ENCODE data around the gene TRIO.

The TRIO gene

GRCh38 chr5:14402424-14402823, 259.3 kb downstream of the TRIO start:
- DNase-seq, result no peak

- no peak for DNase-seq
Observed at GRCh38 chr5:14404780-14405179, 261.6 kb downstream of the TRIO start.

DNA sequence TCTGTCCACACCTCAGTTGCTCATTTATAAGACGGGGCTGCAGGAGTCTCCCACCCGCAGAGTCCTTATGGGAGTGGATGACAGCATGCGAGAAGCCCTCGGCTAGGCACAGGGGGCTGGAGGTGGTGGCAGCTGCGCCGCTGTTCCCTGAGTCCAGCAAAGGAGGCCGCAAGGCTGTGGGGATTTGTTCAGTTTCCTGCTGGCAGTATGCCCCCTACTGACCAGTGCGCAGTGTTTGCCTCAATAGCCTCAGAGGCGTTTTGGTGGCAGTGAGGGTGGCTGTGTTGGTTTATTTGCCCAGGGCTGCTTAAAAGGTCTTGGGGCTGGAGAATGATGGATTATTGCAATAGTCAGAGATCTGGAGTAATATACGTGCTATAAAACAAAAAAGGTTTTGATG, 262.1 kb downstream of the TRIO start:
- no peak for DNase-seq

DNA sequence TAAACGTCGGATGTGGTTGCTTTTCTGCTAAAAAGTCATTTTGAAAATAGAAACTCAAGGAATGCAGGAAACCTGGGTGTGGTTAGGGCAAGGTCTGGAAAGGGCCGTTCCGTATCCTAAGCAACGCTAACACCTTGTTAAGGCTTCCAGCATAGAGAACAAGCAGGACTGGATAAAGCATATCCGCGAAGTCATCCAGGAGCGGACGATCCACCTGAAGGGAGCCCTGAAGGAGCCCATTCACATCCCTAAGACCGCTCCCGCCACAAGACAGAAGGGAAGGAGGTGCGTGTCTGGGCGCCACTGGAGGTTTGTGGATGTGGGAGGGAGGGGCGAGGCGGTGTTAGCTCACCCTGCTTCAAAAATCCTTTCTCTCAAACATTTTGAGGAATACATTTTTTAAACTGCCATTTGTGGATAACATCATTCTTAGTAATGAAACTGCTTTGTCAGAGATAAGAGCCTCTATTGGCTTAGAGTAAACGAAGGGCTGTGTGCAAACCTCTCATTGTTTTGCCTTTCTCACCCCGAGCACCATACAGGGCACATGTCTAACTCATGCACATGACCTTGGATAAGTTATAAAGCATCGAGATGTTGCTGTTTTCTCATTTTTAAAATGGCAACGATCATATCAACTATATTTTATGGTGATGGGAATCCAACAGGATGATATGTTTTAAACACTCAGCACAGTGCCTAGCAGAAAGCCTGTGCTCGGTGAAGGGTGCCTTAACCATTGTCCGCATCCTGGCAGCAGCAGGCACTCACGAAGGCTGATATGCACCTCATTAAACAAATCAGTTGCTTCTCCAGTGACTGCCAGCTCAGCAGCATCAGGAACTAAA, 262.8 kb downstream of the TRIO start:
- DNase-seq, result no peak

GRCh38 chr5:14406554-14406849, 263.4 kb downstream of the TRIO start:
- no peak for DNase-seq

DNA sequence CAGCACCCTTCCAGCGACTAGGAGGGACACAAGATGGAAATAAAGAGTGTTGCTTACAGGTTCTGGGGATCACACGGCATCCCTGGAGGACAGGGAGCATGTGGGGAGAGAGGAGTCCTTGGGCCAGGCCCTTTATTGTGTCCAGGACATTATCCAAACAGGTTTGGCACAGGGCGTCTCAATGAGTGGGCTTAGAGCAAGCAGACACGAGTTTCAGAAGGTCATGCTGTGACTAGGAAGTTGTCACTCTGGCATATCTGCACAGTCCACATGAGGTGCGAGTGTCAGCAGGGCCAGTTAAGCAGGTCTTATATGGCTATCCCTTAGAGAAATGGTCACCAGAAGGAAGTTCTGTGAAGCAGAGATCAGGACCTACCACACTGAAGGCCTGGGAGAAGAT, 263.9 kb downstream of the TRIO start:
- DNase-seq, result no peak

- no peak for DNase-seq
Observed at GRCh38 chr5:14407746-14408175, 264.6 kb downstream of the TRIO start.

GRCh38 chr5:14408969-14409586, 265.9 kb downstream of the TRIO start:
- DNase-seq, result no peak

DNA sequence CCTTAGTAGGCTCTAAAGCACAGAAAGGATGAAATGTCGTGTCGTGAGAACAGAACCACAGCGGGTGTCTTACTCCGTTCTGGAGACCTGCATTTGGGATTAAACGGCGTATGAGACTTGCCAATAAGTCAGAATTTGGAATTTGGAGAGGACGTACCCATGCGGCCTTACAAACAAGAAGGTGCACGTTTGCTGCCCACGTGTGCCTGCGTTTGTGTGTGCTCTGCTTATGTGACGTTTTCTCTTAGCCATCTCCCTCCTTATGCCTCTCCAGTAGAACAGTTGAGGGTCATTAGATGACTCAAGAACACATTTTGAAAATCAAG, 266.9 kb downstream of the TRIO start:
- DNase-seq, result no peak

GRCh38 chr5:14410394-14411201, 267.5 kb downstream of the TRIO start:
- no peak for DNase-seq

- DNase-seq, result no peak
Observed at GRCh38 chr5:14411216-14411615, 268.1 kb downstream of the TRIO start.

DNA sequence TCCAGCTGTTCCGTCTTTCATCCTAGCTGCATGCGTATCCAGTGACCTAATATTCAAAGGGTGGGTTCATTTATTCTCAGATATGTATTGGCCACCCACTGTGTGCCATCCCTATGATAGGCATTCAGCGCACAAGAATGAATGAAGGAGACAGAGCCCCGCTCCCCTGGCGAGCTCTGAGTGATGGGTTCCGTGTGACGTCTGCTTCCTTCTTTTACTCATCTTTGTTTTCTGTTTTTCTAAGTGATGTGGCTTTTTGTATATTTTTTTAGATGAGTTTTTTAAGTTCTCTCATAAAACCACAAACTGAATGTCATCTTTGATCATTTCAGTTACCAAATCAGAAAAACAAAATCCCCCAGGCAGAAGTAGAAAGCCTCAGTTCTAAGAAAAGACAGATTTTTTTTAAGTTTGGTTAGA, 270.2 kb downstream of the TRIO start:
- DNase-seq, result no peak

DNA sequence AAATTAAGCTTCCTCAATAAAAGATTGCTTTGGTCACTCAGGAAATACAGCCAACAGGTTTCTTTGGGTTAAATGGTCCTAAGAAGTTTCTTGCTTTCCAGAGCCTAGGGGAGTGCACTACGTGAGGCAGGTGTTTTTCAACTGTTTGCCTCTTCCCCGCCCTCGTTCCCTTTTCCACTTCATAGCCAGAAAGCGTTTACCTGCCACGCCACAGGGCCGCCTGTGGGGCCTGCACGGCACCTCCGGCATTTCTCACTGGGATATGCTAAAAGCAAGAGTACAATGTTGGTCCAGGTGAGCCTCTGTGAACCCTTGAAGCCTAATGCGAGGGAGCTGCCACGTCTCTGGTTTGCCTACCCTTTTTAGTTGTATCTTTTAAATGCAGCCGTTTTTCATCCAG, 270.9 kb downstream of the TRIO start:
- no peak for DNase-seq

DNA sequence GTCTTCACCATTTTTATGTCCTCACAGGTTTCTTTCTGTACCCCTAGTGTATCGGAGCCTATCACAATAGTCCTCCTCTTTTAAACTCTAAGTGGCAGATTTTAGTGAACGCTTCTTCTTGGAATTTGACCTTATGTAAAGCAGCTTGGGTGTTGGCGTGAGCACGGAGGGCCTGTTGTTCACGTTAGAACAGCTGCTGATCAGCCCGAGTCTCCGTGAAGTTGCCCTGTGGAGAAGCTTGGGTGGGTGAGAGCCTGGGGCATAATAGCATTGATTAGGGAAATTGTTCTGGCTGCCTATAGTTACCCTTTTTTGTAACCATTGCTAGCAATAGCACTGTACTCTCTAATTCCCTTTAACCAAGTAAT, 271.5 kb downstream of the TRIO start:
- DNase-seq, result no peak

GRCh38 chr5:14415024-14415697, 272.0 kb downstream of the TRIO start:
- no peak for DNase-seq

DNA sequence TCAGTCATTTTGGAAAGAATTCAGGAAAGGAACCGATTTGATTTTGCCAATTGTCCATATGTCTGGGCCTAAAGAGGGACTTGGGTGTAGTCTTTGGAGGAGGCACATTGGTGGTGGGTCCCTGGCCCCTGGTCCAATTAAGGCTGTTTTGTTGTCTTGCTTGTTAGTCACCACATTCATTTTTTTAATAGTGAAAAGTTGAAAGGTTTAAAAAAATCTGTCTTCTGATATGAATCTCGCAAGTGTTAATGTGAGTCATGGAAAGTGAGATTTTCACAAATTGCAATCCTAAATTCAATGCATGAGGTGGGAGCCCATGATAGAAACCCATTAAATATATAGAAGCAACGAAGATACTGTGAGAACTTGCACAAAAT, 272.5 kb downstream of the TRIO start:
- no peak for DNase-seq

GRCh38 chr5:14416621-14417275, 273.6 kb downstream of the TRIO start:
- no peak for DNase-seq

- DNase-seq, result no peak
Observed at GRCh38 chr5:14417276-14417730, 274.2 kb downstream of the TRIO start.

DNA sequence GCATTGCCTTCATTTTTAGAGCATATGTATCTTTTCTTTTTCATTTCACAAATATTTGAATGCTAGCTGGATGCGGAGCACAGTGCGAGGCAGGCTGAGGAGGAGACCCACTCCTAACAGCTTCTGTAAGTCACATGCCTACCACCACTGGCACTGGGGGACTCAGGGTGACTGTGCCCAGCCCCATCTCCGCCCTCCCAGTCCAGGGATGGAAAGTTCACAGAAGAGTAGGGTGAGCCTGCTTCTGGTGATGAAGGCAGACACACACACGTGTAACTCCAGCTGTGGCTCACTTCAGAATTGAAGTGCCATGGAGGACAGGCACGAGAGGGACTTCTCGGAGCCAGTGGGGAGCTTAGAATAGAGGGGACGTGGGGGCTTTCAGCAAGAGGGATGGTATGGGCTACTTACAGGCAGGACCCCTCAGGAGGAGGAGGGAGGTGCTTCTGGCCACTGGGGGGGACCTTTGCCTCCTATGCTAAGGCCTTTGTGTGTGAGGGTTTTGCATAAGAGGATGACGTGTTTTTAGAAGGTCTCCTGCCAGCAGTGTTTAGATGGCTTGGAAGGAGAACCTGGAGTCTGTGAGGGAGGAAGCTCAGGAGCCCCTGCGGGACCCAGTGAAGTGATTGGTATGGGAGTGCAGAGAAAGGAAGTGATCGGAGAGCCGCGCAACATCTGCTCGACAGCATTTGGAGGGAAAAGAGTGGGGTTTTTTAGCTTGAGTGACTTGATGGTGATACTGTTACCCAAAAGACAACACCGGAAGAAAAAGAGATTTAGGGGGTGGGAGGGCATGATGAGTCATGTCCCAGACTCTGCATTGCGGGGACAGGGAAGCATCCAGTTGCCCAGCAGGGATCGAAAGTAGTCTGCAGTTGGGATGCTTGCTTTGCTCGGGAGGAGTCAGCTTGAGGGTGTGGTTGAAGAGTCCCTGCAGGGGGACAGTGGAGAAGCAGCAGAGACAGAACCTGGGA, 274.9 kb downstream of the TRIO start:
- no peak for DNase-seq

GRCh38 chr5:14419686-14420085, 276.5 kb downstream of the TRIO start:
- no peak for DNase-seq

GRCh38 chr5:14420101-14420811, 277.1 kb downstream of the TRIO start:
- no peak for DNase-seq
